Activated T-cell treated with anti-CD3 and anti-CD28 coated beads, Interleukin-2, amount 50 U/mL, for 24 hours (primary cell): ENCODE data around the gene SLC44A2.

Experiments
- DNase-seq: peaks from one replicate; pipeline ENCODE4 v3.0.0-alpha.2; 2020
- H3K27ac Mint-ChIP-seq: 2 replicates; pipeline ENCODE4 v1.8.0; 2020; ENCODE audit warnings: mild to moderate bottlenecking, mixed read lengths
- H3K27me3 Mint-ChIP-seq: 2 replicates; pipeline ENCODE4 v1.8.0; 2020; ENCODE audit warnings: mixed read lengths
- H3K36me3 Mint-ChIP-seq: 2 replicates; pipeline ENCODE4 v1.8.0; 2020; ENCODE audit warnings: low read depth, mixed read lengths
- H3K4me1 Mint-ChIP-seq: 2 replicates; pipeline ENCODE4 v1.8.0; 2020; ENCODE audit warnings: low read depth, mixed read lengths
- H3K4me3 Mint-ChIP-seq: 2 replicates; pipeline ENCODE4 v1.8.0; 2020; ENCODE audit warnings: mild to moderate bottlenecking, moderate library complexity, mixed read lengths
- H3K9me3 Mint-ChIP-seq: 2 replicates; pipeline ENCODE4 v1.8.0; 2020; ENCODE audit warnings: mixed read lengths

The SLC44A2 gene

GRCh38 chr19:10634963-10635362 is 9.6 kb downstream of the SLC44A2 start:
- Mint-ChIP-seq H3K27ac (peak overlapping the region; percentile 23), H3K27me3 (no peaks in the 10 kb centered on the region), H3K4me3 (no peak overlapping the region), H3K4me1 (peaks cover 5% of the 10 kb centered on the region), H3K36me3 (peaks cover 80% of the 10 kb centered on the region), H3K9me3 (no peaks in the 10 kb centered on the region)
- DNase-seq: no peak

GRCh38 chr19:10636304-10636972 is 11.1 kb downstream of the SLC44A2 start:
- Mint-ChIP-seq H3K36me3 (peaks cover 81% of the 10 kb centered on the region), H3K27me3 (no peaks in the 10 kb centered on the region), H3K4me1 (peaks cover 8% of the 10 kb centered on the region), H3K4me3 (no peak overlapping the region), H3K9me3 (no peaks in the 10 kb centered on the region), H3K27ac (peak overlapping the region; percentile 70)
- no peak for DNase-seq

- no peak for DNase-seq
- H3K36me3 Mint-ChIP-seq: peaks cover 81% of the 10 kb centered on the region
- H3K9me3 Mint-ChIP-seq: no peaks in the 10 kb centered on the region
- H3K4me3 Mint-ChIP-seq: no peak overlapping the region
- H3K27ac Mint-ChIP-seq: peak overlapping the region; percentile 63
- no peaks in the 10 kb centered on the region for H3K27me3 Mint-ChIP-seq
- peaks cover 8% of the 10 kb centered on the region for H3K4me1 Mint-ChIP-seq
These were observed 12.5 kb downstream of the SLC44A2 start for GRCh38 chr19:10637894-10638293.

- Mint-ChIP-seq H3K27ac (peak overlapping the region; percentile 61), H3K27me3 (no peaks in the 10 kb centered on the region), H3K4me3 (no peak overlapping the region), H3K4me1 (peaks cover 20% of the 10 kb centered on the region), H3K9me3 (no peaks in the 10 kb centered on the region), H3K36me3 (peaks cover 80% of the 10 kb centered on the region)
- no peak for DNase-seq
These were observed 14.5 kb downstream of the SLC44A2 start for GRCh38 chr19:10639836-10640235.

- no peak for DNase-seq
- Mint-ChIP-seq H3K9me3 (no peaks in the 10 kb centered on the region), H3K4me3 (no peak overlapping the region), H3K27ac (peak overlapping the region; percentile 65), H3K27me3 (no peaks in the 10 kb centered on the region), H3K36me3 (peaks cover 75% of the 10 kb centered on the region), H3K4me1 (peaks cover 20% of the 10 kb centered on the region)
These were observed 15.0 kb downstream of the SLC44A2 start for GRCh38 chr19:10640361-10640760.

- Mint-ChIP-seq H3K36me3 (peaks cover 67% of the 10 kb centered on the region), H3K9me3 (no peaks in the 10 kb centered on the region), H3K27me3 (no peaks in the 10 kb centered on the region), H3K27ac (peak overlapping the region; percentile 65), H3K4me3 (no peak overlapping the region), H3K4me1 (peaks cover 20% of the 10 kb centered on the region)
- DNase-seq: no peak
These were observed 15.9 kb downstream of the SLC44A2 start for GRCh38 chr19:10641248-10641647.

GRCh38 chr19:10642473-10643171 is 17.3 kb downstream of the SLC44A2 start:
- peaks cover 53% of the 10 kb centered on the region for H3K36me3 Mint-ChIP-seq
- H3K4me3 Mint-ChIP-seq: no peak overlapping the region
- no peaks in the 10 kb centered on the region for H3K9me3 Mint-ChIP-seq
- DNase-seq: no peak
- peaks cover 20% of the 10 kb centered on the region for H3K4me1 Mint-ChIP-seq
- H3K27ac Mint-ChIP-seq: peak overlapping the region; percentile 52
- no peaks in the 10 kb centered on the region for H3K27me3 Mint-ChIP-seq

- no peak overlapping the region for H3K4me3 Mint-ChIP-seq
These were observed 18.0 kb downstream of the SLC44A2 start for GRCh38 chr19:10643172-10643967.

GRCh38 chr19:10643968-10644259 is 18.6 kb downstream of the SLC44A2 start:
- Mint-ChIP-seq H3K9me3 (no peaks in the 10 kb centered on the region), H3K27me3 (no peaks in the 10 kb centered on the region), H3K27ac (peak overlapping the region; percentile 77), H3K36me3 (peaks cover 46% of the 10 kb centered on the region), H3K4me3 (no peak overlapping the region), H3K4me1 (peaks cover 19% of the 10 kb centered on the region)
- DNase-seq: no peak

More at GRCh38 chr19:10643172-10643967, 18.0 kb downstream of the SLC44A2 start:
- Mint-ChIP-seq H3K27ac (peak overlapping the region; percentile 77), H3K27me3 (no peaks in the 10 kb centered on the region), H3K9me3 (no peaks in the 10 kb centered on the region), H3K36me3 (peaks cover 46% of the 10 kb centered on the region), H3K4me1 (peaks cover 17% of the 10 kb centered on the region)
- no peak for DNase-seq

GRCh38 chr19:10644260-10645007 is 19.1 kb downstream of the SLC44A2 start:
- no peaks in the 10 kb centered on the region for H3K9me3 Mint-ChIP-seq
- H3K27ac Mint-ChIP-seq: peak overlapping the region; percentile 77
- H3K36me3 Mint-ChIP-seq: peaks cover 41% of the 10 kb centered on the region
- no peaks in the 10 kb centered on the region for H3K27me3 Mint-ChIP-seq
- H3K4me1 Mint-ChIP-seq: peaks cover 19% of the 10 kb centered on the region
- DNase-seq: peak; percentile 88
- no peak overlapping the region for H3K4me3 Mint-ChIP-seq

- Mint-ChIP-seq H3K27me3 (no peaks in the 10 kb centered on the region), H3K4me1 (peaks cover 17% of the 10 kb centered on the region), H3K27ac (peak overlapping the region; percentile 18), H3K9me3 (no peaks in the 10 kb centered on the region), H3K36me3 (peaks cover 27% of the 10 kb centered on the region), H3K4me3 (no peak overlapping the region)
- DNase-seq: no peak
These were observed 21.3 kb downstream of the SLC44A2 start for GRCh38 chr19:10646456-10647159.

- Mint-ChIP-seq H3K36me3 (peaks cover 28% of the 10 kb centered on the region), H3K4me1 (peaks cover 26% of the 10 kb centered on the region), H3K9me3 (no peaks in the 10 kb centered on the region), H3K27ac (peak overlapping the region; percentile 10), H3K27me3 (no peaks in the 10 kb centered on the region), H3K4me3 (no peak overlapping the region)
- DNase-seq: no peak
These were observed 23.0 kb downstream of the SLC44A2 start for GRCh38 chr19:10648360-10648759.

GRCh38 chr19:10651851-10652250 is 26.5 kb downstream of the SLC44A2 start:
- H3K27me3 Mint-ChIP-seq: no peaks in the 10 kb centered on the region
- peaks cover 24% of the 10 kb centered on the region for H3K4me1 Mint-ChIP-seq
- H3K4me3 Mint-ChIP-seq: peak overlapping the region; percentile 90
- H3K27ac Mint-ChIP-seq: peak overlapping the region; percentile 98
- peaks cover 43% of the 10 kb centered on the region for H3K36me3 Mint-ChIP-seq
- H3K9me3 Mint-ChIP-seq: no peaks in the 10 kb centered on the region
- no peak for DNase-seq

- Mint-ChIP-seq H3K27ac (peak overlapping the region; percentile 98), H3K27me3 (no peaks in the 10 kb centered on the region), H3K9me3 (no peaks in the 10 kb centered on the region), H3K4me1 (peaks cover 32% of the 10 kb centered on the region), H3K36me3 (peaks cover 58% of the 10 kb centered on the region), H3K4me3 (peak overlapping the region; percentile 90)
- no peak for DNase-seq
These were observed 28.1 kb downstream of the SLC44A2 start for GRCh38 chr19:10653482-10653731.
